Nephron (organoid): ENCODE measurements around the gene DSN1.
A peak's percentile ranks its signal among the peaks of the same experiment; 100 is the strongest.
"Not testable (repeated sequence)": the region's sequence is repeated elsewhere in the genome, so short reads cannot be mapped to it uniquely, and the experiment has no call there.

Experiments used
- H3K27ac Mint-ChIP-seq, 3 experiments: 2 replicates each; pipeline ENCODE4 v1.8.0; 2020; ENCODE audit warnings: mixed read lengths in 3 of 3, mild to moderate bottlenecking in 2 of 3, moderate library complexity in 1 of 3
- H3K27me3 Mint-ChIP-seq: 2 replicates; pipeline ENCODE4 v1.8.0; 2021; ENCODE audit warnings: low read depth, mild to moderate bottlenecking, moderate library complexity, mixed read lengths
- H3K36me3 Mint-ChIP-seq: 2 replicates; pipeline ENCODE4 v1.8.0; 2020; ENCODE audit warnings: low read depth, mixed read lengths
- H3K4me1 Mint-ChIP-seq: 2 replicates; pipeline ENCODE4 v1.8.0; 2020; ENCODE audit warnings: mixed read lengths
- H3K4me3 Mint-ChIP-seq, 3 experiments: 2 replicates each; pipeline ENCODE4 v1.8.0; 2020; ENCODE audit warnings: mild to moderate bottlenecking in 3 of 3, mixed read lengths in 3 of 3, moderate library complexity in 2 of 3
- H3K9me3 Mint-ChIP-seq: 2 replicates; pipeline ENCODE4 v1.8.0; 2020; ENCODE audit warnings: mixed read lengths
- CTCF ChIP-seq, 3 experiments: fragments of 200-600 bp; sonication (generic); IDR thresholded peaks; one replicate each; pipeline ENCODE4 v1.5.0; 2021; ENCODE audit warnings: antibody characterized with exemption in 3 of 3; ENCODE audit not compliant: unreplicated experiment in 3 of 3

DSN1 gene

GRCh38 chr20:36802326-36803222 lies 29.0 kb upstream of the DSN1 start:
- TF ChIP-seq CTCF (IDR thresholded peaks at IDR 0.05; ENCODE audit: unreplicated experiment in 3 of 3): no peak
- Mint-ChIP-seq H3K27ac (peak overlapping the region in 1 of 3 experiments; percentile 49), H3K9me3 (no peaks in the 10 kb centered on the region), H3K36me3 (peaks cover 69% of the 10 kb centered on the region), H3K27me3 (no peaks in the 10 kb centered on the region), H3K4me3 (no peak overlapping the region), H3K4me1 (no peaks in the 10 kb centered on the region)

GRCh38 chr20:36800410-36800809 lies 26.8 kb upstream of the DSN1 start:
- H3K4me1 Mint-ChIP-seq: no peaks in the 10 kb centered on the region
- no peak overlapping the region for H3K4me3 Mint-ChIP-seq
- H3K9me3 Mint-ChIP-seq: no peaks in the 10 kb centered on the region
- H3K27ac Mint-ChIP-seq: no peak overlapping the region
- TF ChIP-seq CTCF (IDR thresholded peaks at IDR 0.05; ENCODE audit: unreplicated experiment in 3 of 3): no peak
- H3K27me3 Mint-ChIP-seq: no peaks in the 10 kb centered on the region
- H3K36me3 Mint-ChIP-seq: peaks cover 65% of the 10 kb centered on the region

GRCh38 chr20:36799313-36799712 lies 25.8 kb upstream of the DSN1 start:
- H3K36me3 Mint-ChIP-seq: peaks cover 68% of the 10 kb centered on the region
- not testable (repeated sequence) for H3K27me3 Mint-ChIP-seq, H3K9me3 Mint-ChIP-seq

GRCh38 chr20:36796875-36797274 lies 23.3 kb upstream of the DSN1 start:
- Mint-ChIP-seq H3K27me3 (no peaks in the 10 kb centered on the region), H3K27ac (no peak overlapping the region), H3K4me1 (peaks cover under 1% of the 10 kb centered on the region), H3K36me3 (peaks cover 73% of the 10 kb centered on the region), H3K4me3 (no peak overlapping the region), H3K9me3 (no peaks in the 10 kb centered on the region)
- TF ChIP-seq CTCF (IDR thresholded peaks at IDR 0.05; ENCODE audit: unreplicated experiment in 3 of 3): no peak

More at GRCh38 chr20:36799313-36799712, 25.8 kb upstream of the DSN1 start:
- not testable (repeated sequence) for H3K4me3 Mint-ChIP-seq, H3K27ac Mint-ChIP-seq, H3K4me1 Mint-ChIP-seq

DNA sequence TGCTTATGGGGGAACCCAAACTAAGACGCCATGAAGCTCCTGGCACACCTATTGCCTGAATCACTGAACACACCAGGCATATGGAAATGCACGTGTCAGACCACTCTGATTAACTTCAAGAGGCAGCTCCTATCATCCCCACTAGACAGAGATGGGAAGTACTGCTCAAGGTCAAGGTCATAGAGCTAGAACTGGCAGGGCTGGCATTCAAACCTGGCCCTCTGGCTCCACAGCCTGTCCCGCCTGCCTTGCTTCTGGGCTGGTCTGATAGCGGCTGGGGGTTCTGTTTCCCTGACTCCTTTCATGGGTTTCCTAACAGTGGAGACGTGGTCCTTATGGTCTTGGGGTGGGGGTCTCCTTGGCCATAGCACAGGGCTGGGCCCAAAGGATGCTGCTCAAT lies 22.6 kb upstream of the DSN1 start:
- no peak overlapping the region for H3K4me3 Mint-ChIP-seq
- H3K27ac Mint-ChIP-seq: no peak overlapping the region
- TF ChIP-seq CTCF (IDR thresholded peaks at IDR 0.05; ENCODE audit: unreplicated experiment in 3 of 3): no peak
- peaks cover 77% of the 10 kb centered on the region for H3K36me3 Mint-ChIP-seq
- H3K27me3 Mint-ChIP-seq: no peaks in the 10 kb centered on the region
- H3K9me3 Mint-ChIP-seq: no peaks in the 10 kb centered on the region
- peaks cover 6% of the 10 kb centered on the region for H3K4me1 Mint-ChIP-seq

GRCh38 chr20:36795691-36796090 lies 22.1 kb upstream of the DSN1 start:
- H3K9me3 Mint-ChIP-seq: no peaks in the 10 kb centered on the region
- no peak for TF ChIP-seq CTCF (IDR thresholded peaks at IDR 0.05; ENCODE audit: unreplicated experiment in 3 of 3)
- no peak overlapping the region for H3K27ac Mint-ChIP-seq
- peaks cover 6% of the 10 kb centered on the region for H3K4me1 Mint-ChIP-seq
- H3K36me3 Mint-ChIP-seq: peaks cover 73% of the 10 kb centered on the region
- no peaks in the 10 kb centered on the region for H3K27me3 Mint-ChIP-seq
- no peak overlapping the region for H3K4me3 Mint-ChIP-seq
